Measurements from ENCODE around the gene RMDN3. TPM values are rescaled to one million over a fixed set of nuclear protein-coding genes. Genes with fewer than 3 reads are reported as not detected.

Gene RMDN3
- 10 to 100 TPM; 29.2 to 39.8 (median 31.7) TPM for total RNA-seq

- DNase-seq, result peak; percentile 93 to 95
- peaks cover 6 to 7% of the 10 kb centered on the region in 2 donors for H3K4me1 ChIP-seq
- intact Hi-C loops (cut with DNase I), result no loop called here
- peak within 1 kb of the TSS; percentile 55 to 76 (median 74) for H3K27ac ChIP-seq
- WGBS, 2 donors, result 2% methylated on average over 27 to 40 of the region's 66 CpGs
- H3K27me3 ChIP-seq, result no peaks in the 10 kb centered on the region
- H3K36me3 ChIP-seq, result peaks cover 10 to 13% of the 10 kb centered on the region in 2 donors
- H3K9me3 ChIP-seq, result no peaks in the 10 kb centered on the region
- peak within 1 kb of the TSS; percentile 55 to 93 (median 83) for H3K4me3 ChIP-seq (replicated peaks in 1 of 3)
- TF ChIP-seq POLR2A (IDR thresholded peaks at IDR 0.05), result peak in 1 of 2 donors; percentile 84
- TF ChIP-seq, protein P1, sequence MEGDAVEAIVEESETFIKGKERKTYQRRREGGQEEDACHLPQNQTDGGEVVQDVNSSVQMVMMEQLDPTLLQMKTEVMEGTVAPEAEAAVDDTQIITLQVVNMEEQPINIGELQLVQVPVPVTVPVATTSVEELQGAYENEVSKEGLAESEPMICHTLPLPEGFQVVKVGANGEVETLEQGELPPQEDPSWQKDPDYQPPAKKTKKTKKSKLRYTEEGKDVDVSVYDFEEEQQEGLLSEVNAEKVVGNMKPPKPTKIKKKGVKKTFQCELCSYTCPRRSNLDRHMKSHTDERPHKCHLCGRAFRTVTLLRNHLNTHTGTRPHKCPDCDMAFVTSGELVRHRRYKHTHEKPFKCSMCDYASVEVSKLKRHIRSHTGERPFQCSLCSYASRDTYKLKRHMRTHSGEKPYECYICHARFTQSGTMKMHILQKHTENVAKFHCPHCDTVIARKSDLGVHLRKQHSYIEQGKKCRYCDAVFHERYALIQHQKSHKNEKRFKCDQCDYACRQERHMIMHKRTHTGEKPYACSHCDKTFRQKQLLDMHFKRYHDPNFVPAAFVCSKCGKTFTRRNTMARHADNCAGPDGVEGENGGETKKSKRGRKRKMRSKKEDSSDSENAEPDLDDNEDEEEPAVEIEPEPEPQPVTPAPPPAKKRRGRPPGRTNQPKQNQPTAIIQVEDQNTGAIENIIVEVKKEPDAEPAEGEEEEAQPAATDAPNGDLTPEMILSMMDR (IDR thresholded peaks at IDR 0.05), result peak in 3 of 6 experiments; percentile 17 to 48 (median 18)
Observed at GRCh38 chr15:40754883-40755811, at the start of gene RMDN3. TSS of gene RMDN3 (minus strand) at chr15:40755254. CDS start at chr15:40754783, 471 bp downstream.

GRCh38 chr15:40803688-40804087 is 48.6 kb upstream of the RMDN3 start:
- intact Hi-C loops (cut with DNase I), result no loop called here

DNA sequence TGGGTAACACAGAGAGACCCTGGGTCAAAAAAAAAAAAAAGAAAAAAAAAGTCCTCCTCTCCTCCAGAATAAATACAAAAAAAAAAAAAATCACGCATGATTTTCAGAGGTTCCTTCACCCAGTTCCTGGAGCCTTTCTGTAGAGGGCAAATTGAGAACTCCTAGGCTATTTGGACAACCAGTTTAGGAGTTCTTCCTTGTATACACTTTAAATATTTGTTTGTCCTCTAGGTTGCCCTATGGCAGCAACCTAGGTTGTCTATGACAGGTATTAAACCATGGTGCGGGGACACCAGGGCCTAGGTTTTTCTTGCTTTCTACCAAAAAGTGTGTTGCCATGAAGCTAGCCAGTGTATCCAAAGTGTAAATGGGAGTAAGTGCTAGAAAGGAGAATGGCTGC is 48.0 kb upstream of the RMDN3 start:
- Histone ChIP-seq H3K36me3 (no peaks in the 10 kb centered on the region), H3K9me3 (no peaks in the 10 kb centered on the region), H3K4me1 (peaks cover 10 to 15% of the 10 kb centered on the region in 2 donors), H3K4me3 (replicated peaks in 1 of 3) (no peak overlapping the region), H3K27me3 (no peaks in the 10 kb centered on the region), H3K27ac (no peak overlapping the region)
- no peak for TF ChIP-seq POLR2A (IDR thresholded peaks at IDR 0.05)
- TF ChIP-seq, protein P1 (IDR thresholded peaks at IDR 0.05), result no peak
- 84 to 93% methylated on average over 2 of the region's 2 CpGs for WGBS, 2 donors
- no peak for DNase-seq
- intact Hi-C loops (cut with DNase I), result no loop called here

More at GRCh38 chr15:40803688-40804087, 48.6 kb upstream of the RMDN3 start:
- peaks cover 10 to 19% of the 10 kb centered on the region in 2 donors for H3K4me1 ChIP-seq
- H3K9me3 ChIP-seq, result no peaks in the 10 kb centered on the region
- H3K36me3 ChIP-seq, result no peaks in the 10 kb centered on the region
- no peaks in the 10 kb centered on the region for H3K27me3 ChIP-seq
- DNase-seq, result no peak
- H3K4me3 ChIP-seq (replicated peaks in 1 of 3), result no peak overlapping the region
- WGBS, 2 donors, result 92 to 98% methylated on average over 1 of the region's 1 CpG
- H3K27ac ChIP-seq, result no peak overlapping the region
- TF ChIP-seq, protein P1 (IDR thresholded peaks at IDR 0.05), result no peak
- TF ChIP-seq POLR2A (IDR thresholded peaks at IDR 0.05), result no peak

DNA sequence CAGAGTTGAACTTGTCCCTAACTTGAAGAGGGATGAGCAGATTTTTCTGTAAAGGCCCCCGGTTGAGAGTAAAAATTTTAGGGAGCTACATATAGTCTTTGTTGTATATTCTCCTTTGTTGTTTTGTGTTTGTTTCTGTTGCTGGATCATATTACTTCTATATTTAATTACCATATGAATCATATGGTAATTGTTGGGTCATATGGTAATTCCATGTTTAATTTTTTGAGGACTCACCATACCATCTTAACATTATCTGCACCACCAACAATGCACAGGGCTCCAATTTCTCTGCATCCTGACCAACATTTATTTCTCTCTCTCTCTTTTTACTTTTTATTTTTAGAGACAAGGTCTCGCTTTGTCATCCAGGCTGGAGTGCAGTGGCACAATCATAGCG is 44.5 kb upstream of the RMDN3 start:
- H3K36me3 ChIP-seq, result no peaks in the 10 kb centered on the region
- H3K9me3 ChIP-seq, result no peaks in the 10 kb centered on the region
- H3K4me3 ChIP-seq (replicated peaks in 1 of 3), result no peak overlapping the region
- H3K27ac ChIP-seq, result no peak overlapping the region
- intact Hi-C loops (cut with DNase I), result no loop called here
- no peak for DNase-seq
- no peaks in the 10 kb centered on the region for H3K27me3 ChIP-seq
- WGBS, 2 donors, result 96 to 99% methylated on average over 3 of the region's 3 CpGs
- TF ChIP-seq, protein P1 (IDR thresholded peaks at IDR 0.05), result no peak
- TF ChIP-seq POLR2A (IDR thresholded peaks at IDR 0.05), result no peak
- peaks cover 0 to 3% of the 10 kb centered on the region in 2 donors for H3K4me1 ChIP-seq

GRCh38 chr15:40796512-40796911 is 41.5 kb upstream of the RMDN3 start:
- H3K4me1 ChIP-seq, result peaks cover 0 to 3% of the 10 kb centered on the region in 2 donors
- WGBS, 2 donors, result 92 to 95% methylated on average over 5 of the region's 5 CpGs
- H3K36me3 ChIP-seq, result no peaks in the 10 kb centered on the region
- no peaks in the 10 kb centered on the region for H3K9me3 ChIP-seq
- intact Hi-C loops (cut with DNase I), result no loop called here
- no peaks in the 10 kb centered on the region for H3K27me3 ChIP-seq
- no peak for DNase-seq
- no peak overlapping the region for H3K4me3 ChIP-seq (replicated peaks in 1 of 3)
- no peak overlapping the region for H3K27ac ChIP-seq
- TF ChIP-seq, protein P1 (IDR thresholded peaks at IDR 0.05), result no peak
- no peak for TF ChIP-seq POLR2A (IDR thresholded peaks at IDR 0.05)
